ELR (cell line): Measurements from ENCODE around the gene ULK3.
A peak's percentile ranks its signal among the peaks of the same experiment; 100 is the strongest.

ENCODE experiments used
- DNase-seq: peaks from one replicate; pipeline ENCODE4 v3.0.0-alpha.2; 2015; ENCODE audit warnings: low read depth

The ULK3 gene

GRCh38 chr15:74867466-74868038 is 24.6 kb upstream of the ULK3 start:
- no peak for DNase-seq

GRCh38 chr15:74866090-74866489 is 23.1 kb upstream of the ULK3 start:
- DNase-seq = peak; percentile 79

GRCh38 chr15:74865316-74865715 is 22.4 kb upstream of the ULK3 start:
- DNase-seq = no peak

- no peak for DNase-seq
These were observed 21.3 kb upstream of the ULK3 start for GRCh38 chr15:74864296-74864695.

- DNase-seq = peak; percentile 66
These were observed 20.5 kb upstream of the ULK3 start for GRCh38 chr15:74863239-74864056.

- DNase-seq = no peak
These were observed 15.4 kb upstream of the ULK3 start for GRCh38 chr15:74858369-74858740.

GRCh38 chr15:74857671-74858368 is 14.9 kb upstream of the ULK3 start:
- no peak for DNase-seq

GRCh38 chr15:74857082-74857655 is 14.2 kb upstream of the ULK3 start:
- no peak for DNase-seq

- DNase-seq = no peak
These were observed 13.6 kb upstream of the ULK3 start for GRCh38 chr15:74856537-74856936.

- no peak for DNase-seq
These were observed 12.9 kb upstream of the ULK3 start for GRCh38 chr15:74855857-74856256.

- DNase-seq = no peak
These were observed 11.6 kb upstream of the ULK3 start for GRCh38 chr15:74854453-74855022.

- no peak for DNase-seq
These were observed 9.0 kb upstream of the ULK3 start for GRCh38 chr15:74851960-74852359.

- no peak for DNase-seq
These were observed 7.4 kb upstream of the ULK3 start for GRCh38 chr15:74850393-74850792.

GRCh38 chr15:74847432-74847831 is 4.5 kb upstream of the ULK3 start:
- DNase-seq = no peak

- no peak for DNase-seq
These were observed 2.6 kb upstream of the ULK3 start for GRCh38 chr15:74845581-74845980.

GRCh38 chr15:74845208-74845568 is 2.2 kb upstream of the ULK3 start:
- DNase-seq = no peak

GRCh38 chr15:74844319-74845207 is 1.6 kb upstream of the ULK3 start:
- no peak for DNase-seq

GRCh38 chr15:74843891-74844299 is 939 bp upstream of the ULK3 start:
- no peak for DNase-seq

GRCh38 chr15:74843445-74843828 is 481 bp upstream of the ULK3 start:
- DNase-seq = no peak

- DNase-seq = no peak
These were observed 1.0 kb downstream of the ULK3 start for GRCh38 chr15:74841891-74842373.
